C4-2B (cell line): ENCODE data around the gene MRC2.

Experiments
- H3K27ac ChIP-seq: fragments of 450-650 bp; 2 replicates; pipeline ENCODE4 v1.5.1; 2017
- CTCF ChIP-seq: fragments of 450-650 bp; conservative IDR thresholded peaks from 2 replicates; pipeline ENCODE4 v1.5.1; 2017; ENCODE audit warnings: mild to moderate bottlenecking
- ZFX ChIP-seq: fragments of 450-650 bp; IDR thresholded peaks from 2 replicates; pipeline ENCODE4 v1.6.1; 2017

The MRC2 gene

GRCh38 chr17:62627219-62627903, at the start of gene MRC2:
Gene MRC2, plus strand, starts transcription at chr17:62627670. Its CDS starts 133 bp downstream, at chr17:62627803.
- no peak within 1 kb of the TSS for H3K27ac ChIP-seq
- TF ChIP-seq CTCF (no peak), ZFX (no peak)

DNA sequence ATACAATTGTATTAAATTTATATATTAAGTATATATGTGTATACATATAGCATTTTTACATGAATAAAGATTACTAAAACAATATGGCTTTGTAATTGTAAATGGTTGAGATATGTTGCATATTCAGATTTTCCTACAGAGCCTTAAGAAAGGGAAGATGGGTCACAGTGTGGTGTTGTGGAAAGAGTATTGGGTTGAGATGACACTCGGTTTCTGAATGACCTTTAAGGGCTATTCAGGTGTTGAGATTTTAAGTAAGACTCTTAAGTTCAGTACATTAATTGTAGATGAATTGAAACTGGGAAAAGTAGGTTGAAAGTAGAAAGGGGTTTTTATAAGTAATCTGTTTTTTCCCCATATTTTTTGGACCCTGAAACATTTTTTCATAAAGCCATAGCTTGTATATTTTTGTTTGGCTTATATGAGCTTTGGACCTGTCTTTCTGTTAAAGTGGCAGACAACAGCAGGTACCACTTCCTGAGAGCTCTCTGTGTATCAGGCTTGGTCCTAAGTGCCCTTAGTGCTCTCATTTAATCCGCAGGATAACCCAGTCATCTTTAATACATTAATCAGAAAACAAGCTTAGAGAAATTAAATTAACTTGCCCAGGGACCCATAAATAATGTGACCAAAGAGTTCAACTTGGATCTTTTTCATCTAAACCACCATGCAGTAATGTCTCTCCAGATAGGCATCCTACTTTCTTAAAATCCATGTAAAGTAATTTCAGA, 48.5 kb upstream of the MRC2 start:
- H3K27ac ChIP-seq = no peak overlapping the region
- TF ChIP-seq ZFX = no peak
- no peak for TF ChIP-seq CTCF

DNA sequence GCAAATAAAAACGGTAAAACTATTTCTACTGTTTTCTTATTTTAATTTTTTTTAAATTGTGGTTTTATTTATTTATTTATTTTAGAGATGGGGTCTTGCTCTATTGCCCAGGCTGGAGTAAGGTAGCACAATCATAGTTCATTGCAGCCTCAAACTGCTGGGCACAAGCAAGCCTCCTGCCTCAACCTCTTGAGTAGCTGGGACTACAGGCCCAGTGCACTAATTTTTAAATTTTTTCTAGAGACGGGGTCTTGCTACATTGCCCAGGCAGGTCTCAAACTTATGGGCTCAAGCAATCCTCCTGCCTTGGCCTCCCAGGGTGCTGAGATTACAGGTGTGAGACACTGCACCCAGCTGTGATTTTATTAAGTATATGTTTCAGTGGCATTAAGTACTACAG, 46.5 kb upstream of the MRC2 start:
- TF ChIP-seq ZFX (no peak), CTCF (no peak)
- no peak overlapping the region for H3K27ac ChIP-seq

GRCh38 chr17:62581764-62582163, 45.7 kb upstream of the MRC2 start:
- H3K27ac ChIP-seq = no peak overlapping the region

GRCh38 chr17:62587554-62587953, 39.9 kb upstream of the MRC2 start:
- H3K27ac ChIP-seq = no peak overlapping the region
- TF ChIP-seq ZFX = no peak
- no peak for TF ChIP-seq CTCF

More at GRCh38 chr17:62581764-62582163, 45.7 kb upstream of the MRC2 start:
- TF ChIP-seq ZFX = no peak
- no peak for TF ChIP-seq CTCF

DNA sequence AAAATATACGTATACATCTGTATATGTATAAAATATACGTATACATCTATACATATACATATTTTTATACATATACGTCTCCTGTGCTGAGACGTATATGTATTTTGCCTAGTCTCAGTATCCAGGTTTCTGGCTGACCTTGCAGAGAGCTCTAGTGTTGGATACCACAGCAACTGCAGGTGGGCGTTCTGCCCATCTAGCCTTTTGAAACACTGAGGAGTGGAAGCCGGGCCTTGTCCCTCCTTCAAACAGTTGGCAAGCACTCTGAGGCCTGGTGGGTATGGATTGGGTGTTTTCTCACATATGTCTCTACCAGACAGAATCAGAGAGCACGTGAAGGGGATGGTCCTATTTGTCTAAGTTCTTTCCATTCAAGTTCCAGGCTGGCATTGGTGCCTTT, 39.4 kb upstream of the MRC2 start:
- no peak overlapping the region for H3K27ac ChIP-seq

More for the DNA sequence above, 39.4 kb upstream of the MRC2 start:
- TF ChIP-seq ZFX (no peak), CTCF (no peak)
